ENCODE measurements around the gene TBPL1. TPM values are rescaled to one million over a fixed set of nuclear protein-coding genes. Genes with fewer than 3 reads are reported as not detected.
"Not testable (repeated sequence)": the region's sequence is repeated elsewhere in the genome, so short reads cannot be mapped to it uniquely, and the experiment has no call there.

The TBPL1 gene
- total RNA-seq, result 8.6 and 17.4 TPM in 2 replicates
- 18.8 TPM for polyA plus RNA-seq (2012)

DNA sequence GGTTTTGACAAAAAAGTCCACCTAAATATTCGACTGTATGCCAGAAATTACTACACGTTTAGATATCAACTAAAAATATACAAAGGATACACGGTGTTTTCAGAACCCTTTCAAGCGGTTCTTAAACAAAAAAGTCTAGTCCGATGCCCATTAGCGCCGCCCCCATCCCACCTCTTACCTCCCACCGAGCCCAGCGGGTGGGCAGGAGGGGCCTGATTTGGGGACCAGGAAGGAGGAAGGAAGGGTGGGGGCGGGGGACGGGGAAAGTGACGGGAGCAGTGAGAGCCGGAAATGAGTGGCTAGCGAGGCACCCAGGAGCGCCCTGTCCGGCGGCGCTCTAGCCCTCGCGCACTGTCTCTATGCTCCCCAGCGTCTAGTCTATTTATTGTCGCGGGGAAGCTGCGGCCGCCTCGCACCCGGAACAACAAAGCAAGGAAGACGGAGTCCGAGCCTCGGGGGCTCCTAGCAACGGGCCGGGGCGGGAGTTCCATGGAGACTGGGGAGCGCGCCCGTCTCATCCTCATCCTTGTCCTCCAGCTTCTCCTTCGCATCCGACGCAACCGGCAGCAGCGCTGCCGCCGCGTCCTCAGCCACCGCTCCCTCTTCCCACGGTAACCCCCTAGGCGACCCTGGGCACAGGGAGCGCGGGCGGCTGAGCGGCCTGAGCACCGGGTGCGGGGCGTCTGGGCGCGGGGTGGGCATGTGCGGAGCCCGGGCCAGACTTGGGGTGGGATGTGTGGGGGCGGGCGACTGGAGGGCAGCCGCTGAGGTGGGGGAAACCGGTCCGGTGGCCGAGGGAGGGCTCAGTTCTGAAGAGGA lies at the start of gene TBPL1:
TSS of gene TBPL1 (plus strand) at position 410 of the 819 bp plus-strand sequence. CDS start 26,902 bp downstream, outside the sequence.
- peak; percentile 96 for DNase-seq (ENCODE audit: low read depth)

DNA sequence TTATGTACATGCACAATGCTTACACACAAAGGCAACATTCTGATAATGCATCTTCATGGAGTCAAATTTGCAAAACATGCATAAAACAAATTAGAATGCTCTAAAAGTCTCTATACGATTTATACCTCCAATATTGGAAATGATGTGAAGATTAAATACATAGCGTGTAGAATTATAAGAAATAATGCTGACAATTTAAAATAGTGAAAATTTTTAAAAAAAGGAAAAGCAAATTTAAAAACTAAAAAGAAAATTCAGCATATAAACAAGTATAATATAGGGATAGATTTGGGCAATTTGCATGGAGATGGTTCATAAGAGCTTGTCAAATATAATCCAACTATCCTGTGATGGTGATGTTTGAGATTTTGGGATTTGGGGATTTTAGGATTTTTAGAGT lies 49.2 kb upstream of the TBPL1 start:
- no peak for DNase-seq (ENCODE audit: low read depth)

DNA sequence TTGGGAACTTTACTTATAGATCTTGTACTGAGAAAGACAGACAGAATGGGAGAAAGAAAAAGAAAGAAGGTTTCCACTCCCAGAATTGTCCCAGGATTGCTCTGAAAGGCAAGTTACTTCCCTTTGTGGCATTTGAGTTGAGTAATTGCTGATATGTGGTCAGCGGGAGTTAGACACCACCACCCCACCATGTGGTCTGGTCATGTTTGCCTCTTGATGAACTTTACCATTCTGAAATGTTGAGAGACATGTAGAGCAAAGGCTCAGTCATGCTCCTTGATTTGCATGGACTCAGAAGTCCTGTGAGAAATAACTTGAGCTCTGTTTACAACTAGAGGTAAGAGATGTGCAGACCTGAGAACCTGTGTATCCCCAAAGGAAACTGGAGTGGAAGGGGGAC lies 47.0 kb upstream of the TBPL1 start:
- peak; percentile 41 for DNase-seq (ENCODE audit: low read depth)

DNA sequence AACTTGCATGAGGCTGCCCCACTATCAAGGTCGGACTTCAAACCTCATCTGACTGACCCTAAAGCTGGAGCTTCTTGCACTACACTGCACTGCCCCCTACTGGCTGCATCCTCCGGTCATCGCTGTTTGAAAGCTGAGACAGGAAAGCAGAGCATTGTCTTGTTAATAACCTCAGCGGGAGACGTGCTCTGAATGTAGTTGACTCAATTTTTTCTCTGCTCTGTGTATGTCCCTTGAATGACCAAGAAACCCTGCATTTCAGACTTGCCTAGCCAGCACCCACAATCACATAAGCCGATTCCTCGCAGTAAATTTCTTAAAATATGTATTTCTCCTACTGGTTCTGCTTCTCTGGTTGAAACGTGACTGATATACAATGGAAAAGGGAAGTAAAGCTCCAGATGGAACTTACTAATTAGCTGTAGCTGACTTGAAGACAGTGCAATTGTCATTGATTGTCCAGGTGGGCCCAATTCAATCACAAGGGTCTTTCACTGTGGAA lies 36.3 kb upstream of the TBPL1 start:
- DNase-seq (ENCODE audit: low read depth), result peak; percentile 92

- no peak for DNase-seq (ENCODE audit: low read depth)
These were observed 35.2 kb upstream of the TBPL1 start for GRCh38 chr6:133917781-133918180.

- peak; percentile 22 for DNase-seq (ENCODE audit: low read depth)
These were observed 34.7 kb upstream of the TBPL1 start for GRCh38 chr6:133918208-133918930.

- no peak for DNase-seq (ENCODE audit: low read depth)
These were observed 33.7 kb upstream of the TBPL1 start for GRCh38 chr6:133919362-133919761.

GRCh38 chr6:133921249-133921859 lies 31.7 kb upstream of the TBPL1 start:
- peak; percentile 87 for DNase-seq (ENCODE audit: low read depth)

DNA sequence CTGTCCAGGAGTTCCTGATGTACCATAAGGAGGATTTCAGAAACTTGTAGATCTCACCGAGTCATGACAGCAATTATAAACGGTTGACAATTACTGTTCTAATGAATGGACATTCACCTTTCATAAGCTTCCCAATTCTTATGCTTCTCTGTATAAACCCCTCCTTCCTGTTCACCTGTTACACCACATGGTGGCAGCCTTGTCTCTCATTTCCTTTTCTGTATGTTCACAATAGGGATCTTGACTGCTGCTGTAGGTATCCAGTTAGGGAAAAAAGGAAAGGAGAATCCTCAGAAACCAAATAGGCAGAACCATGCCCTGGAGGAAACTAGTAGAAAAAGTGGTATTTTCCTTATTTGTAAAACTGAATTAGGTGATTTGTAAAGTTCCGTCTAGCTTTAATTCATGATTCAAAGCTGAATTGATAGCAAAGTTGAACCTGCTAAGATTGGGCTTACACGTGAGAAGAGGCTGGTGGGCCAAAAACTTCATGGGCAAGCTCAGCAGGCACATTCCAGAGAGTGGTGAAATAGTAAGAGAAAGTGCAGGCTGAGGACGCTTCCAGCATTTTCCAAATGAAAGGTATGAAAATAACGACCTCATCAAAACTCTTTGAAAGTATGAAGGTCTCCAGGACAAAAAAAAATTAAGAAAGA lies 29.0 kb upstream of the TBPL1 start:
- DNase-seq (ENCODE audit: low read depth), result peak; percentile 80

DNA sequence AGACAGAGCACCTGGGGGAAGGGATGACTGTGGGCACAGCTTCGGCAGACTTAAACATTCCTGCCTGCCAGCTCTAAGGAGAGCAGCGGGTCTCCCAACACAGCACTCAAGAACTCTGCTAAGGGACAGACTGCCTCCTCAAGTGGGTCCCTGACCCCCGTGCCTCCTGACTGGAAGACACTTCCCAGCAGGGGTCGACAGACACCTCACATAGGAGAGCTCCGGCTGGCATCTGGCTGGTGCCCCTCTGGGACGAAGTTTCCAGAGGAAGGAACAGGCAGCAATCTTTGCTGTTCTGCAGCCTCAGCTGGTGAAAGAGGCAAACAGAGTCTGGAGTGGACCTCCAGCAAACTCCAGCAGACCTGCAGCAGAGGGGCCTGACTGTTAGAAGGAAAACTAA lies 21.8 kb upstream of the TBPL1 start:
- DNase-seq (ENCODE audit: low read depth), result not testable (repeated sequence)

GRCh38 chr6:133936352-133936751 lies 16.7 kb upstream of the TBPL1 start:
- DNase-seq (ENCODE audit: low read depth), result not testable (repeated sequence)

DNA sequence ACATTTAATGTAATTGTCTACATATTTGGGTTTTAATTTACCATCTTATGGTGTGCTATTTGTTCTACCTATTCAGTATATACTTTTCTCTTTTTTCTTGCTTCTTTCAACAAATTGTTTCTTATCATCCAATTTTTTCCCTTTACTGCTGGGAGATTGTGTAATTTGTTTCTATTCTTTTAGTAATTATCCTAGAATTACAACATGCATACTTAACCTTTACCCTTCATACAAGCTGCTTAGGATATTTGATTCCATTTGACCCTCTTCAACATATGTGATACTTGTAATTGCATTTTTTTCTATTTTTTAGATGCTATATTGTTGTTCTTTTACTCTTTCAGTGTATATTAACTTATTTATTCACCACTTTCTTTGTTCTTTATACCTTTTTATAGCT lies 15.1 kb upstream of the TBPL1 start:
- no peak for DNase-seq (ENCODE audit: low read depth)

GRCh38 chr6:133938533-133938932 lies 14.5 kb upstream of the TBPL1 start:
- DNase-seq (ENCODE audit: low read depth), result no peak

DNA sequence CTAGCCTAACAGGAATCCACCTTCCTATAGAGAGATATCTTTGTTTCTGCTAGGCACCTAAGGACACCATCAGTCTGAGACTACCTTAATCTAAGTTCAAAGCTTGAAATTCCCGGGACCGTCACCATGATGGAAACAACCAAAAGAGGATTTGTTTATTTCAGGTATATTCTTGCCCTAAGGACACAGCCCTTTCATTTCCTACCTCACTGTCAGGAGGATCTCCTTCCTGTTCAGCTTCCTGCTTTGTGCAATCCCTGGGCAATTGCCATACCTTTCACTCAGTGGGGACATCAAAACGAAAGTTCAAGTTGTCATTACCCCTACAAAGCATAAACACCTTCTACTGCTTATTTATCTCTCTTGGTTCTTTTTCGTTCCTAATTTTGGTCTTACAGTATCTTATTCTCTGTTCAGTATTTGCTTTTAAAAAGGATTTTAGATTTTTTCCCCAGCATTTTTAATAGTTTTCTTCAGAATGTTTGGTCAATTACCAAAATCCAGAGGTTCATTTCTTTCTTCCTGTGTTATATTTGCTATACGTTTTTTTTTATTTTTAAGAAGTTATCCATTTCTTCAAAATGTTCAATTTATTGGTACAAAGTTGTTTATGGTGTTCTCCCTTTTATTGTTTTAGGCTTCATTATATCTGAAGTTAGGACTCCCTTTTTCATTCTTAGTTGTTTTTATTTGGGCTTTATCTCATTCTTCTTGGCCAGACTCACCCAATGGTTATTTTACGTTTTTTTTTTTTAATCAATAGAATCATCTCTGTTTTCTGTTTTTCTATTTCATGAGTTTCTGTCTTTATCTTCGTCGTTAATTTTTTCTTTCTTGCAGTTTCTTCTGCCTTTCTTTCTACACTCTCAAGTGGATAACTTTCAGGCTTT lies 13.0 kb upstream of the TBPL1 start:
- DNase-seq (ENCODE audit: low read depth), result no peak

- DNase-seq (ENCODE audit: low read depth), result no peak
These were observed 7.9 kb upstream of the TBPL1 start for GRCh38 chr6:133945158-133945557.

- DNase-seq (ENCODE audit: low read depth), result no peak
These were observed 5.6 kb upstream of the TBPL1 start for GRCh38 chr6:133947302-133947900.

DNA sequence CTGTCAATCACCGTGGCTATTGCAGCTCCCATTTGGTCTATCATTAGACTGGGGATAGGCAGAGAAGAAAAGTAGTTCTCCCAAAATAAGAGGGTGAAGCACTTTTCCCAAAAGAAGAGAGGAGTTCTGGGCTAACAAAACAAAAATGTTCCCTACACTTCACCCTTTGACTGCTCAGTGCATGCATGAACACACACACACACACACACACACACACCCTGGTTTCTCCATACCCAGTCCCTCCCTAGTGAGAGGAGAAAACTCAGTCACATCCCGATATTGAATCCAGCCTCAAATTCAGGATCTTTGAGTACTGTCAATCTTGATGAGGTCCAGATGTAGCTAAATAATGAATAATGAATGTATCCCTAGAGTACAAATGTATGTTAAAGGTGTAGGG lies 4.6 kb upstream of the TBPL1 start:
- no peak for DNase-seq (ENCODE audit: low read depth)

- no peak for DNase-seq (ENCODE audit: low read depth)
These were observed 1.8 kb upstream of the TBPL1 start for GRCh38 chr6:133951227-133951626.

GRCh38 chr6:133951881-133952814 lies 876 bp upstream of the TBPL1 start:
- DNase-seq (ENCODE audit: low read depth), result peak; percentile 84

Data from myocyte (in vitro differentiated cells).